Fibroblast of pulmonary artery (primary cell): Measurements from ENCODE around the gene AGPAT4.

Source experiments
- DNase-seq: peaks from one replicate; pipeline ENCODE4 v3.0.0-alpha.2; 2010; ENCODE audit warnings: low read depth
- H3K4me3 ChIP-seq: replicated peaks from 2 replicates; pipeline ENCODE4 v1.5.1; 2011; ENCODE audit warnings: low read depth, mild to moderate bottlenecking, control low read depth, low read length, moderate library complexity
- TF ChIP-seq, protein P1 (sequence below): IDR thresholded peaks from 2 replicates; pipeline ENCODE4 v1.5.1; 2011; ENCODE audit warnings: mild to moderate bottlenecking, control low read depth, low read length, inconsistent platforms; ENCODE audit errors: missing control alignments

AGPAT4 gene

DNA sequence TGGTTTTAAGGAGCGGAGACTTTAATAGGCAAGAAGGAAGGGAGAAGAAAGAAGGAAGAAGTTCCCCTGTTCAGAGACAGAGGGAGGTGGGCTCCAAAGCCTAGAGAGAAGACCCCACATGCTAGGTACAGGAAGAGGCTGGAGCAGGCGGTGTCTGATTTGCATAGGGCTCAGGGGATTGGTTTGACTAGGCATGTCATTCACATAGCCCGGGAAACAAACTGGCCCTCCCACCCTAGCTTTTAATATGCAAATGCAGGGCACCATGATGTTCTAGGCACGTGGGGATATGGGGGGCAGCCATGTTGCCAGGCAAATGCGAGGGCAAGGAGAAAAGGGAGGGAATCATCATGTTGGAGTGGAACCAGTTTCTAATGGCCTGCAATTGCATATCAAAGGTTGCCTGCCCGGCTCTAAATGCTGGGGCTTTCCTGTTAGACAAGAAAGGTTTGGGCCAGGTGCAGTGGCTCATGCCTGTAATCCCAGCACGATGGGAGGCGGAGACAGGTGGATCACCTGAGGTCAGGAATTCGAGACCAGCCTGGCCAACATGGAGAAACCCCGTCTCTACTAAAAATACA, 34.3 kb upstream of the AGPAT4 start:
- DNase-seq, result no peak
- H3K4me3 ChIP-seq, result no peak overlapping the region
- TF ChIP-seq, protein P1, sequence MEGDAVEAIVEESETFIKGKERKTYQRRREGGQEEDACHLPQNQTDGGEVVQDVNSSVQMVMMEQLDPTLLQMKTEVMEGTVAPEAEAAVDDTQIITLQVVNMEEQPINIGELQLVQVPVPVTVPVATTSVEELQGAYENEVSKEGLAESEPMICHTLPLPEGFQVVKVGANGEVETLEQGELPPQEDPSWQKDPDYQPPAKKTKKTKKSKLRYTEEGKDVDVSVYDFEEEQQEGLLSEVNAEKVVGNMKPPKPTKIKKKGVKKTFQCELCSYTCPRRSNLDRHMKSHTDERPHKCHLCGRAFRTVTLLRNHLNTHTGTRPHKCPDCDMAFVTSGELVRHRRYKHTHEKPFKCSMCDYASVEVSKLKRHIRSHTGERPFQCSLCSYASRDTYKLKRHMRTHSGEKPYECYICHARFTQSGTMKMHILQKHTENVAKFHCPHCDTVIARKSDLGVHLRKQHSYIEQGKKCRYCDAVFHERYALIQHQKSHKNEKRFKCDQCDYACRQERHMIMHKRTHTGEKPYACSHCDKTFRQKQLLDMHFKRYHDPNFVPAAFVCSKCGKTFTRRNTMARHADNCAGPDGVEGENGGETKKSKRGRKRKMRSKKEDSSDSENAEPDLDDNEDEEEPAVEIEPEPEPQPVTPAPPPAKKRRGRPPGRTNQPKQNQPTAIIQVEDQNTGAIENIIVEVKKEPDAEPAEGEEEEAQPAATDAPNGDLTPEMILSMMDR, result no peak

DNA sequence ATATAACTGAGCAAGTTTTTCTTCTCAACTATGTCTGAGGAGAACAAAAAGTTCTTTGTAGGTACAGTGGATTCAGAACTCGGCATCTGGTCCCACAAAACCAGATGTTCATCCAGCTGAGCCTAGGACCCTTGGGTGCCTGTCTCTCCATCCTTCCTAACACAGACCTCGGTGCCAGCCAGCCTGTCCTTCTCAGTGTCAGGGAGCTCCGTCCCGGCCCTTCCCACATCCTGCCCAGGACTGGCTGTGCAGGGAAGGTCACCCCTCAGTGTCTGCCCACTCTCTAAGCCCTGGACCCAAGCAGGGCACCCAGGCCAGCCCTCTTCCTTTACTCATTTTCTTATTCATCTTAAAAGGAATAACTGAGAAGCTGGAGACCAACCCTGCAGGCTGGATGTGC, 32.0 kb upstream of the AGPAT4 start:
- DNase-seq, result no peak
- no peak overlapping the region for H3K4me3 ChIP-seq
- TF ChIP-seq, protein P1, result no peak

DNA sequence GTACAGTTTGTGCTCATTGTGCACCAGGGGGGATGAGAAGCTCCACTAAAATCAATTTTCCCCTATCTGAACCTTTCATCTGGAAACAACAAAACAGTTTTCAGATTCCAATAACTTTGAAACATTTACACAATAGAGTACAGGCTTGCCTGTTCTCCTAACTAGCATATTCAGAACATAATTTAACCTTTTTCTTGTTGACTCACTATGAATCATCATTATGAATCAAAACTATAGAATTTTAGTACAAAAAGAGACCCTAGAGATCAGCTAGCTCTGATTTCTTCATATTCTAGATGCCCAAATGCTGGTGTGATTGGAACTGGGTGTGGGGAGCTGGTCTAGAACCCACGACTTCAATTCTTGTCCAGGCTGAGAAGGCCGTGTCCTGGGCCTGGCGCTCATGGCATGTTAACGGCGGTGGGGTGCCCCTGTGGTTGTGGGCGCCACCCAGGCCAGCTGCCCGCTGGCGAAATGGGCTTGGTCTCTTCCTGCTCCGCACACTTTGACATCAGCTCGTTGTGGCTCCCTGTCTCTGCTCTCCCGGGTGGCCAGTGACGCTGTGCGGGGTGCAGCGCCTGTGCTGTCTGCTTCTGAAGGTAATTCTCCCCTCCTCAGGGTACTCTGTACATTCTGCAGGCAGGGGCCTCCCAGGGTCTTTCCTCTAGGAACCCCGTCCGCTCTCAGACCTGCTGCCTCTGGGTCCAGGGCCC, 29.9 kb upstream of the AGPAT4 start:
- peak; percentile 46 for DNase-seq
- TF ChIP-seq, protein P1, result no peak
- no peak overlapping the region for H3K4me3 ChIP-seq

DNA sequence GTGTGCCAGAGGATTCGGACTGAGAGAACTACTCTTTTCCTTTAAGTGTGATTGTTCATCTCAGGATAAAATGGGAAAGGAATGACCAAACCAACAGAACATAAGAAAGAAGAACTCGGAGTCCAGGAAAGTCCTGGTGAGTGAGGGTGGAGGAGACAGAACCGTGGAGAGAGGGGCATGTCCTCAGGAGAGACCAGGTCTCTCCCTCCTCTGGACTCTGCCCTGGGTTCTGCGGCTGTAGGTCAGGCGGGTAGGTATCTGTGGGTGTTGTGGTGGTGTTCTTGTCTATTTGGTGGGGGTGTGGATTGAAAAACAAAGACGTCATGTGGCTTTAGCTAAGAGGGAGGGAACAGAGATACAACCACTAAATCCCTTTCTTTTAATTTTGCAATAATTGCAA, 29.1 kb upstream of the AGPAT4 start:
- TF ChIP-seq, protein P1, result no peak
- DNase-seq, result no peak
- H3K4me3 ChIP-seq, result no peak overlapping the region

DNA sequence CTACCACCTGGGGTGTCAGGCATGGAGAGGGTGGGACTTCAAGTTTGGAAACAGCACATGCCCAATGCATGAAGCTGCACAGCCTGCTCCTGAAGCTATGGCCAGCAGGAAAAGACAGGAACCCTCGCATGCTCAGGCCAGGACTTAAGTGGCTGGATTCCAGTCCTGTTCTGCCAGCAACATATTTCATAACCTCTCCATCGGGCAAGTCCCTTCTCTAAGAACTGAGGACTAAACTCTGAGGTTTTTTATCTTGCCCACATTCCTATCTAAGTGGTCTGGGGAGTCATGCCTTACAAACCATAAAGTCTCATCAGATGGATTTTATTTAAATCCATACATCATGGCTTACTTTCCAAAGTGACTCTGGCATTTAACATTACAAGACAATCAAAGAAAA, 27.5 kb upstream of the AGPAT4 start:
- H3K4me3 ChIP-seq, result no peak overlapping the region
- TF ChIP-seq, protein P1, result peak; percentile 7
- DNase-seq, result peak; percentile 87

DNA sequence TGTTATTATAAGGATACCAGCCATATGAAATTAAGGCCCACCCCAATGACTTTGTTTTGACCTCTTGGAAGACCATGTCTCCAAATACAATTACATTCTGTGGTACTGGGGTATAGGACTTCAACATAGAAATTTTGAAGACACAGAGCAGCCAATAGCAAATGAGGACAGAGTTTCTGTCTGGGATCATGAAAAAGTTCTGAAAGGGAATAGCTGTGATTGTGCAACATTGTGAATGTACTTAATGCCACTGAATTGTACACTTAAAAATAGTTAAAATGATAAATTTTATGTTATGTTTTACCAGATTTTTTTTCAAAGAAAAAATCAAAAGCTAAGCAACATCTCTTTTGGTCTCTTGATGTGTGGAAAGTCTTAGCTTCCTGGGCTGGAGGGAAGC, 27.0 kb upstream of the AGPAT4 start:
- peak; percentile 20 for DNase-seq
- no peak overlapping the region for H3K4me3 ChIP-seq
- TF ChIP-seq, protein P1, result no peak

DNA sequence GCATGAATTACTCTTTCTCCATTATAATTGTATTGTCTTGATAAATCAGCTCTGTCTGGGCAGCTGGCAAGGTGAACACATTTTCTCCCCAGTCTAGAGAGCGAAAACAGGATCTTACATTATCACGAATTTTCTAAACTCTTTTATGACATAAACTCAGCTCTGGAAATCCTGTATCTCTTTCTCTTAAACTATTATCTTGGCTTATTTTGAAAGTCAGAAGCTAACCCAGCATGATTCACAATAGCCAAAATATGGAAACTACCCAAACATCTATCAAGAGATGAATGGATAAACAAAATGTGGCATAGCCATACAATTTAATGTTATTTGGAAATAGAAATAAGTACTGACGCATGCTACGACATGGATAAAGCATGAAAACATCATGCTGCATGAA, 25.9 kb upstream of the AGPAT4 start:
- DNase-seq, result no peak

More for the DNA sequence above, 25.9 kb upstream of the AGPAT4 start:
- TF ChIP-seq, protein P1, result no peak
- H3K4me3 ChIP-seq, result no peak overlapping the region
